Upper lobe of left lung (tissue), 4 donors: ENCODE measurements around the gene MRNIP.

Source experiments
- CTCF ChIP-seq, 6 experiments: fragments of 450-650 bp in 4 of 6; fragments of 200-600 bp in 2 of 6; sonication (generic) in 2 of 6; IDR thresholded peaks; one replicate each; pipeline ENCODE4 v1.5.1; 2016 to 2019; ENCODE audit warnings: antibody characterized with exemption in 6 of 6
- EP300 ChIP-seq, 4 donors: sonication (generic); formaldehyde crosslinking; IDR thresholded peaks; one replicate each; pipeline ENCODE4 v1.5.1; 2017; ENCODE audit warnings: antibody characterized with exemption in 4 of 4, control low read depth in 2 of 4
- POLR2A ChIP-seq, 4 donors: fragments of 450-650 bp; IDR thresholded peaks; one replicate each; pipeline ENCODE4 v1.5.1; 2016 to 2017; ENCODE audit warnings: antibody characterized with exemption in 4 of 4, mild to moderate bottlenecking in 2 of 4
- POLR2AphosphoS5 ChIP-seq, 2 donors: sonication (generic); formaldehyde crosslinking; IDR thresholded peaks; one replicate each; pipeline ENCODE4 v1.5.1; 2017; ENCODE audit warnings: antibody characterized with exemption in 2 of 2

GRCh38 chr5:179793468-179794139 is 65.0 kb downstream of the MRNIP start, which contains the start of gene LTC4S:
- TF ChIP-seq POLR2A (IDR thresholded peaks at IDR 0.05) (peak in 1 of 4 donors; percentile 28), CTCF (IDR thresholded peaks at IDR 0.05) (no peak), POLR2AphosphoS5 (IDR thresholded peaks at IDR 0.05) (peak in 1 of 2 donors; percentile 57), EP300 (IDR thresholded peaks at IDR 0.05) (no peak)
